OCI-LY7 (cell line): ENCODE data around the gene TBC1D5.
"Not testable (repeated sequence)": the region's sequence is repeated elsewhere in the genome, so short reads cannot be mapped to it uniquely, and the experiment has no call there.

Source experiments
- EZH2phosphoT487 ChIP-seq: fragments of 200-600 bp; sonication (generic); IDR thresholded peaks from 2 replicates; pipeline ENCODE4 v1.6.1; 2018; ENCODE audit warnings: low read depth, borderline replicate concordance, mild to moderate bottlenecking, mixed run types, antibody characterized with exemption, low read length, moderate library complexity, mixed read lengths
- TF ChIP-seq, protein P1 (sequence below): fragments of 200-600 bp; sonication (generic); conservative IDR thresholded peaks from 2 replicates; pipeline ENCODE4 v1.5.1; 2014; ENCODE audit warnings: mild to moderate bottlenecking, antibody characterized with exemption, low read length, moderate library complexity, mixed read lengths

GRCh38 chr3:17695665-17696064, 46.8 kb downstream of the TBC1D5 start:
- TF ChIP-seq, protein P1, sequence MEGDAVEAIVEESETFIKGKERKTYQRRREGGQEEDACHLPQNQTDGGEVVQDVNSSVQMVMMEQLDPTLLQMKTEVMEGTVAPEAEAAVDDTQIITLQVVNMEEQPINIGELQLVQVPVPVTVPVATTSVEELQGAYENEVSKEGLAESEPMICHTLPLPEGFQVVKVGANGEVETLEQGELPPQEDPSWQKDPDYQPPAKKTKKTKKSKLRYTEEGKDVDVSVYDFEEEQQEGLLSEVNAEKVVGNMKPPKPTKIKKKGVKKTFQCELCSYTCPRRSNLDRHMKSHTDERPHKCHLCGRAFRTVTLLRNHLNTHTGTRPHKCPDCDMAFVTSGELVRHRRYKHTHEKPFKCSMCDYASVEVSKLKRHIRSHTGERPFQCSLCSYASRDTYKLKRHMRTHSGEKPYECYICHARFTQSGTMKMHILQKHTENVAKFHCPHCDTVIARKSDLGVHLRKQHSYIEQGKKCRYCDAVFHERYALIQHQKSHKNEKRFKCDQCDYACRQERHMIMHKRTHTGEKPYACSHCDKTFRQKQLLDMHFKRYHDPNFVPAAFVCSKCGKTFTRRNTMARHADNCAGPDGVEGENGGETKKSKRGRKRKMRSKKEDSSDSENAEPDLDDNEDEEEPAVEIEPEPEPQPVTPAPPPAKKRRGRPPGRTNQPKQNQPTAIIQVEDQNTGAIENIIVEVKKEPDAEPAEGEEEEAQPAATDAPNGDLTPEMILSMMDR = not testable (repeated sequence)
- not testable (repeated sequence) for TF ChIP-seq EZH2phosphoT487
